Hepatocyte (in vitro differentiated cells): Measurements from ENCODE around the gene C2. TPM values are rescaled to one million over a fixed set of nuclear protein-coding genes. Genes with fewer than 3 reads are reported as not detected.

ENCODE experiments used
- DNase-seq: peaks from one replicate; pipeline ENCODE4 v3.0.0-alpha.2; 2016; ENCODE audit warnings: low spot score
- H2AFZ ChIP-seq: fragments of 200-600 bp; sonication (generic); 2 replicates; pipeline ENCODE4 v1.6.0; 2016; ENCODE audit warnings: antibody characterized with exemption, mild to moderate bottlenecking
- H3K27ac ChIP-seq: fragments of 200-600 bp; sonication (generic); 2 replicates; pipeline ENCODE4 v1.5.1; 2016; ENCODE audit warnings: mild to moderate bottlenecking
- H3K27me3 ChIP-seq: fragments of 200-600 bp; sonication (generic); 2 replicates; pipeline ENCODE4 v1.6.1; 2016
- H3K36me3 ChIP-seq: fragments of 200-600 bp; sonication (generic); replicated peaks from 2 replicates; pipeline ENCODE4 v1.5.1; 2016; ENCODE audit warnings: low read depth; ENCODE audit not compliant: insufficient read depth
- H3K4me1 ChIP-seq: fragments of 200-600 bp; sonication (generic); 2 replicates; pipeline ENCODE4 v1.5.1; 2016; ENCODE audit warnings: mild to moderate bottlenecking, moderate library complexity; ENCODE audit not compliant: insufficient read depth
- H3K4me2 ChIP-seq: fragments of 200-600 bp; sonication (generic); 2 replicates; pipeline ENCODE4 v1.6.0; 2016
- H3K4me3 ChIP-seq: fragments of 200-600 bp; sonication (generic); 2 replicates; pipeline ENCODE4 v1.5.1; 2016; ENCODE audit warnings: mild to moderate bottlenecking
- H3K79me2 ChIP-seq: fragments of 200-600 bp; sonication (generic); 2 replicates; pipeline ENCODE4 v1.6.0; 2017; ENCODE audit warnings: mild to moderate bottlenecking
- H3K9me2 ChIP-seq: fragments of 200-600 bp; sonication (generic); replicated peaks from 2 replicates; pipeline ENCODE4 v1.6.0; 2017; ENCODE audit warnings: mild to moderate bottlenecking; ENCODE audit not compliant: insufficient read depth
- H3K9me3 ChIP-seq: fragments of 200-600 bp; sonication (generic); 2 replicates; pipeline ENCODE4 v1.5.1; 2016; ENCODE audit warnings: low read depth, mild to moderate bottlenecking
- H4K20me1 ChIP-seq: fragments of 200-600 bp; sonication (generic); 2 replicates; pipeline ENCODE4 v1.6.0; 2016; ENCODE audit warnings: mild to moderate bottlenecking; ENCODE audit not compliant: insufficient read depth, poor library complexity, severe bottlenecking
- EZH2 ChIP-seq: fragments of 200-600 bp; sonication (generic); IDR thresholded peaks from 2 replicates; pipeline ENCODE4 v1.6.1; 2016; ENCODE audit warnings: antibody characterized with exemption, mild to moderate bottlenecking, borderline replicate concordance
- EZH2phosphoT487 ChIP-seq: fragments of 200-600 bp; sonication (generic); IDR thresholded peaks from one replicate; pipeline ENCODE4 v1.6.1; 2018; ENCODE audit warnings: antibody characterized with exemption, mild to moderate bottlenecking, low read depth, moderate library complexity; ENCODE audit not compliant: unreplicated experiment, severe bottlenecking
- WGBS: methylation state at CpG from one replicate; pipeline ENCODE4 v1.1.6; 2016; ENCODE audit warnings: low lambda C conversion rate; ENCODE audit errors: missing lambda C conversion rate; 5-methylcytosine and 5-hydroxymethylcytosine counted together
- polyA plus RNA-seq: library from polyadenylated mRNA; unstranded; fragments of >200 nt; fragmentation: Nextera tagmentation; extraction: Ambion mirVana; gene quantifications from 2 replicates; pipeline ENCODE4 v1.2.1, GENCODE V29; 2016
- total RNA-seq: library from RNA; depleted of rRNA; stranded (reverse); fragments of >200 nt; gene quantifications from 2 replicates; pipeline ENCODE4 v1.2.3, GENCODE V29; 2014
- TF ChIP-seq, protein P1 (sequence below): fragments of 200-600 bp; sonication (generic); IDR thresholded peaks from 2 replicates; pipeline ENCODE4 v1.5.1; 2016; ENCODE audit warnings: antibody characterized with exemption, mild to moderate bottlenecking; ENCODE audit not compliant: poor library complexity

C2 gene
- total and polyA plus RNA-seq, 2 experiments from 2014 or later: 46.4 to 48.3 TPM

DNA sequence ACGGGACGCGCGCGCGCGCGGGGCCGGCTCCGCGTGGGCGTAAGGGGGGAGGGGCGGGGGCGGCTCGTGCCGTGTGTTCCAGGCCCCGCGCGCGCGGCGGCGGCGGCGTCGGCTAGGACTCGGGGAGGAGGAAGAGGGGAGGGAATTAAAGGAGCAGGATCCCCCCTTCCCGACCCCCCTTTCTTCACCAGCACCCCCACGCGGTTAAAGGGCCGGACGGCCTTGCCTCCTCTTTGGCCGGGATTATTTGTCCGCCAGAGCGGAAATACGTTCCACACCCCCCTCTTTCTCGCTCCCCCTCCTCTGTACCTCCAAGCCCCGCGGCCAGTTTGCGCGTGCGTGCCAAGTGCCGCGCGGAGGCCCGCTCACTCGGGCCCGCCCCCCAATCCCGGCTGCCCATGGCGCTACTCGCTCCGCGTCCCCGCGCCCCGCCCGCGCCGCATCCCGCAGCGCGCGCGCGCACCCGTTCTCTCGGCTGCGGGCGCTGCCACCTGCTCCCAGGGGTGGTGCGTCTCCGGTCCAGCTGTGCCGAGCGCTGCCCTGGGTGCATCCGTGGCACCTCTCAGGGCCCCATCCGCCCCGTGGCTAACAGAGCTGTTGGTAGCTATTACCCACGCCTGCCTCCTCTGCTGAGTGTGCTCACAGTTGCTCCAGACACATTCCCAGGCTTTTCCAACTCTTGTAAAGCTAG is 25.4 kb upstream of the C2 start, which contains the start of gene ZBTB12:
ZBTB12 (minus strand) TSS at position 134 of the 691 bp plus-strand sequence. CDS start 781 bp downstream, outside the sequence.
- H3K79me2 ChIP-seq: peaks cover 25% of the 10 kb centered on the region
- H3K9me2 ChIP-seq: no peaks in the 10 kb centered on the region
- TF ChIP-seq, protein P1, sequence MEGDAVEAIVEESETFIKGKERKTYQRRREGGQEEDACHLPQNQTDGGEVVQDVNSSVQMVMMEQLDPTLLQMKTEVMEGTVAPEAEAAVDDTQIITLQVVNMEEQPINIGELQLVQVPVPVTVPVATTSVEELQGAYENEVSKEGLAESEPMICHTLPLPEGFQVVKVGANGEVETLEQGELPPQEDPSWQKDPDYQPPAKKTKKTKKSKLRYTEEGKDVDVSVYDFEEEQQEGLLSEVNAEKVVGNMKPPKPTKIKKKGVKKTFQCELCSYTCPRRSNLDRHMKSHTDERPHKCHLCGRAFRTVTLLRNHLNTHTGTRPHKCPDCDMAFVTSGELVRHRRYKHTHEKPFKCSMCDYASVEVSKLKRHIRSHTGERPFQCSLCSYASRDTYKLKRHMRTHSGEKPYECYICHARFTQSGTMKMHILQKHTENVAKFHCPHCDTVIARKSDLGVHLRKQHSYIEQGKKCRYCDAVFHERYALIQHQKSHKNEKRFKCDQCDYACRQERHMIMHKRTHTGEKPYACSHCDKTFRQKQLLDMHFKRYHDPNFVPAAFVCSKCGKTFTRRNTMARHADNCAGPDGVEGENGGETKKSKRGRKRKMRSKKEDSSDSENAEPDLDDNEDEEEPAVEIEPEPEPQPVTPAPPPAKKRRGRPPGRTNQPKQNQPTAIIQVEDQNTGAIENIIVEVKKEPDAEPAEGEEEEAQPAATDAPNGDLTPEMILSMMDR: no peak
- TF ChIP-seq EZH2 (no peak), EZH2phosphoT487 (no peak)
- H3K4me2 ChIP-seq: peak within 1 kb of the TSS; percentile 77
- H3K9me3 ChIP-seq: no peaks in the 10 kb centered on the region
- H3K27me3 ChIP-seq: no peaks in the 10 kb centered on the region
- peak; percentile 98 for DNase-seq
- peak within 1 kb of the TSS; percentile 61 for H3K4me3 ChIP-seq
- H3K27ac ChIP-seq: peak within 1 kb of the TSS; percentile 84
- no peaks in the 10 kb centered on the region for H4K20me1 ChIP-seq
- H3K4me1 ChIP-seq: peaks cover 24% of the 10 kb centered on the region
- H3K36me3 ChIP-seq: no peaks in the 10 kb centered on the region
- under 1% methylated on average over 15 of the region's 77 CpGs for WGBS
- peak within 1 kb of the TSS; percentile 59 for H2AFZ ChIP-seq

DNA sequence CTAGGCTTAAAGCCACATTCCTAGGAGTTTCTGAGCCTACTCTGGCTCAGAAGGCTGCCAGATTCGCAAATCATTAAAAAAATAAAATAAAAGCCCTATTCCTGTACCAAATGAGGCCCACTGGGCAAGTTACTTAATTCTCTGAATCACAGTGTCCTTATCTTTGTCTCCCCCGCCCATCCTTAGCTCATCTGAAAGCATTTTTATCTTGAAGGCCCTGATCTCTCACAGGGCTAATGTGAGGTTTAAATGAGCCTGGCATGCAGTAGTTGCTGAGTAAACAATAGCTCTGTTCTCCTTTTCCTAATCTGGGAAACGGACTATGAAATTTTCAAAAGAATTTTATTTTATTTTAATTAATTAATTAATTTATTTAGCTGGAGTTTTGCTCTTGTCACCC is 23.6 kb upstream of the C2 start:
- TF ChIP-seq, protein P1: no peak
- TF ChIP-seq EZH2phosphoT487: no peak
- no peak for TF ChIP-seq EZH2
- H3K27ac ChIP-seq: peak overlapping the region; percentile 84
- H3K4me1 ChIP-seq: peaks cover 20% of the 10 kb centered on the region
- H2AFZ ChIP-seq: no peak overlapping the region
- H4K20me1 ChIP-seq: no peaks in the 10 kb centered on the region
- no peaks in the 10 kb centered on the region for H3K36me3 ChIP-seq
- no peak for DNase-seq
- H3K9me2 ChIP-seq: no peaks in the 10 kb centered on the region
- H3K27me3 ChIP-seq: no peaks in the 10 kb centered on the region
- no peaks in the 10 kb centered on the region for H3K9me3 ChIP-seq
- peak overlapping the region; percentile 21 for H3K4me2 ChIP-seq
- H3K79me2 ChIP-seq: peaks cover 12% of the 10 kb centered on the region
- H3K4me3 ChIP-seq: no peak overlapping the region
- WGBS: 52% methylated on average over 3 of the region's 3 CpGs

DNA sequence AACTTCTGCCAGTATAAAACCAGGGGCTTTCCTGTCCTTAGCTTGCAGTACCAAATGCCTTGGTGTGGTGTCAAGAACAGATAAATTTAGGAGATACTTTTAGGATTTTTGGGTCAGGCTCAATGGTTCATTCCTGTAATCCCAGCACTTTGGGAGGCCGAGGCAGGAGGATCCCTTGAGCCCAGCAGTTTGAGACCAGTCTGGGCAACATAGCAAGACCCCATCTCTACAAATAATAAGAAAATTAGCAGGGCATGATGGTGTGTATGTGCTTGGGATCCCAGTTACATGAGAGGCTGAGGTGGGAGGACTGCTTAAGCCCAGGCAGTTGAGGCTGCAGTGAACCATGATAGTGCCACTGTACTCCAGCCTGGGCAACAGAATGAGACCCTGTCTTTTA is 22.5 kb upstream of the C2 start:
- Histone ChIP-seq H3K9me3 (no peaks in the 10 kb centered on the region), H3K27me3 (no peaks in the 10 kb centered on the region), H3K79me2 (peaks cover 4% of the 10 kb centered on the region), H3K27ac (no peak overlapping the region), H3K4me3 (no peak overlapping the region), H3K4me1 (peaks cover 16% of the 10 kb centered on the region), H2AFZ (no peak overlapping the region), H3K9me2 (no peaks in the 10 kb centered on the region), H4K20me1 (no peaks in the 10 kb centered on the region), H3K36me3 (no peaks in the 10 kb centered on the region), H3K4me2 (no peak overlapping the region)
- no peak for TF ChIP-seq EZH2
- TF ChIP-seq, protein P1: no peak
- no peak for TF ChIP-seq EZH2phosphoT487
- 100% methylated on average over 1 of the region's 1 CpG for WGBS
- no peak for DNase-seq
